HEK293 (cell line): Measurements from ENCODE around the gene ARHGAP33.

ENCODE experiments used
- CTCF ChIA-PET: fragments of 350-600 bp; formaldehyde crosslinking; extraction: SDS; loops from one replicate; lab custom pipeline; 2021; ENCODE audit warnings: antibody characterized with exemption; lab: Yijun Ruan, JAX
- POLR2A ChIA-PET: fragments of 300-600 bp; formaldehyde crosslinking; extraction: SDS; loops from one replicate; lab custom pipeline; 2020; ENCODE audit warnings: antibody characterized with exemption, inconsistent platforms; lab: Yijun Ruan, JAX
- H3K27ac ChIP-seq: fragments of 200-500 bp; sonication (Bioruptor generic); 2 replicates; pipeline ENCODE4 v1.5.1; 2014; ENCODE audit warnings: low read depth, low read length, control low read depth, inconsistent platforms; ENCODE audit errors: extremely low read depth
- H3K36me3 ChIP-seq, 2 experiments: fragments of 200-500 bp in 1 of 2; sonication (Bioruptor generic) in 1 of 2; 1 replicate in 1 of 2; 2 replicates in 1 of 2; pipeline ENCODE4 v1.5.1; 2014 to 2017; ENCODE audit warnings: inconsistent platforms in 2 of 2, low read length in 2 of 2; ENCODE audit not compliant: control insufficient read depth in 2 of 2, insufficient read depth in 1 of 2
- H3K4me1 ChIP-seq: fragments of 200-500 bp; sonication (Bioruptor generic); 2 replicates; pipeline ENCODE4 v1.5.1; 2014; ENCODE audit warnings: mild to moderate bottlenecking, low read length, inconsistent platforms; ENCODE audit not compliant: control insufficient read depth, insufficient read depth
- H3K4me3 ChIP-seq: 2 replicates; pipeline ENCODE4 v1.5.1; 2011; ENCODE audit warnings: low read depth, mild to moderate bottlenecking, control low read depth, low read length, moderate library complexity
- H3K9me3 ChIP-seq: fragments of 200-500 bp; sonication (Bioruptor generic); 2 replicates; pipeline ENCODE4 v1.5.1; 2014; ENCODE audit warnings: low read depth, low read length, inconsistent platforms; ENCODE audit not compliant: control insufficient read depth, insufficient read depth
- SCRT1 ChIP-seq: fragments of 450-650 bp; formaldehyde crosslinking; IDR thresholded peaks from 2 replicates; pipeline ENCODE4 v1.5.1; 2016; ENCODE audit warnings: missing biosample characterization, missing genetic modification characterization, borderline replicate concordance
- SCRT2 ChIP-seq: fragments of 450-650 bp; formaldehyde crosslinking; IDR thresholded peaks from 2 replicates; pipeline ENCODE4 v1.5.1; 2016; ENCODE audit warnings: missing biosample characterization, missing genetic modification characterization
- ZBTB8A ChIP-seq: fragments of 450-650 bp; formaldehyde crosslinking; IDR thresholded peaks from 2 replicates; pipeline ENCODE4 v1.5.1; 2016; ENCODE audit warnings: missing biosample characterization, missing genetic modification characterization
- ZFP69B ChIP-seq: fragments of 450-650 bp; formaldehyde crosslinking; IDR thresholded peaks from 2 replicates; pipeline ENCODE4 v1.5.1; 2016; ENCODE audit warnings: missing biosample characterization, missing genetic modification characterization
- ZNF133 ChIP-seq: fragments of 450-650 bp; formaldehyde crosslinking; IDR thresholded peaks from 2 replicates; pipeline ENCODE4 v1.5.1; 2016; ENCODE audit warnings: missing biosample characterization, missing genetic modification characterization
- ZNF280C ChIP-seq: fragments of 450-650 bp; formaldehyde crosslinking; IDR thresholded peaks from 2 replicates; pipeline ENCODE4 v1.5.1; 2016; ENCODE audit warnings: missing biosample characterization, missing genetic modification characterization
- ZNF544 ChIP-seq: fragments of 450-650 bp; formaldehyde crosslinking; IDR thresholded peaks from 2 replicates; pipeline ENCODE4 v1.5.0; 2017; ENCODE audit warnings: missing biosample characterization, missing genetic modification characterization
- ZNF600 ChIP-seq: fragments of 450-650 bp; formaldehyde crosslinking; IDR thresholded peaks from 2 replicates; pipeline ENCODE4 v1.5.1; 2016; ENCODE audit warnings: missing biosample characterization, missing genetic modification characterization
- ZNF830 ChIP-seq: fragments of 450-650 bp; IDR thresholded peaks from 2 replicates; pipeline ENCODE4 v1.5.0; 2018; ENCODE audit warnings: missing biosample characterization, missing genetic modification characterization, low read depth, mild to moderate bottlenecking, moderate library complexity
- TF ChIP-seq, protein P1 (sequence below): fragments of 450-650 bp; formaldehyde crosslinking; IDR thresholded peaks from 2 replicates; pipeline ENCODE4 v1.5.1; 2016; ENCODE audit warnings: missing biosample characterization, missing genetic modification characterization
- TF ChIP-seq, protein P2 (sequence below): fragments of 450-650 bp; formaldehyde crosslinking; IDR thresholded peaks from 2 replicates; pipeline ENCODE4 v1.5.0; 2017; ENCODE audit warnings: missing biosample characterization, missing genetic modification characterization, borderline replicate concordance
- TF ChIP-seq, protein P3 (sequence below): fragments of 450-650 bp; formaldehyde crosslinking; IDR thresholded peaks from 2 replicates; pipeline ENCODE4 v1.5.1; 2016; ENCODE audit warnings: missing biosample characterization, missing genetic modification characterization

ARHGAP33 gene

DNA sequence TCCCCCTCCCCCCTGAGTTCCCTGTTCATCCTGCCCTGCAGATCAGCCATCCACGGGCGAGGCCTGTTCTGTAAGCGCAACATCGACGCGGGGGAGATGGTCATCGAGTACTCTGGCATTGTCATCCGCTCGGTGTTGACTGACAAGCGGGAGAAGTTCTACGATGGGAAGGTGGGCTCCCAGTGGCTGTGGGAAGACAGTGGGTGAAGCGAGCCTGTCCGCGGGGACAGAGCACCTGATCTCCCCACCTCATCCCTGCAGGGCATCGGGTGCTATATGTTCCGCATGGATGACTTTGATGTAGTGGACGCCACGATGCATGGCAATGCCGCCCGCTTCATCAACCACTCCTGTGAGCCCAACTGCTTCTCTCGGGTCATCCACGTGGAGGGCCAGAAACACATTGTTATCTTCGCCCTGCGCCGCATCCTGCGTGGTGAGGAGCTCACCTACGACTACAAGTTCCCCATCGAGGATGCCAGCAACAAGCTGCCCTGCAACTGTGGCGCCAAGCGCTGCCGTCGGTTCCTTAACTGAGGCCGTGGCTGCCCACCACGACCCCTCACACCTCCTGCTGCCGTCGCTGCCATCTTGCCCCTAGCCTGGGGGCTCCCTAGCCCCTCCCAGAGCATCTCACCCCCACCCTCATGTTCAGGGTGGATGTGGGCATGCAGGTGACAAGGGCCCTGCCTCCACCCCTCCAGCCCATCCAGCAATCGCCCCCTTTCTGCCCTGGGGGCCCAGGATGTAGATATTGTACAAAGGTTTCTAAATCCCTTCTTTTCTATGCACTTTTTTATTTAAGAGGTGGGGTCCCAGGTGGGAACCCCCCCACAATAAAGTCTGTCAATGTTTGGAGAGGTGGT is 37.1 kb upstream of the ARHGAP33 start (continued):
- TF ChIP-seq, protein P1, sequence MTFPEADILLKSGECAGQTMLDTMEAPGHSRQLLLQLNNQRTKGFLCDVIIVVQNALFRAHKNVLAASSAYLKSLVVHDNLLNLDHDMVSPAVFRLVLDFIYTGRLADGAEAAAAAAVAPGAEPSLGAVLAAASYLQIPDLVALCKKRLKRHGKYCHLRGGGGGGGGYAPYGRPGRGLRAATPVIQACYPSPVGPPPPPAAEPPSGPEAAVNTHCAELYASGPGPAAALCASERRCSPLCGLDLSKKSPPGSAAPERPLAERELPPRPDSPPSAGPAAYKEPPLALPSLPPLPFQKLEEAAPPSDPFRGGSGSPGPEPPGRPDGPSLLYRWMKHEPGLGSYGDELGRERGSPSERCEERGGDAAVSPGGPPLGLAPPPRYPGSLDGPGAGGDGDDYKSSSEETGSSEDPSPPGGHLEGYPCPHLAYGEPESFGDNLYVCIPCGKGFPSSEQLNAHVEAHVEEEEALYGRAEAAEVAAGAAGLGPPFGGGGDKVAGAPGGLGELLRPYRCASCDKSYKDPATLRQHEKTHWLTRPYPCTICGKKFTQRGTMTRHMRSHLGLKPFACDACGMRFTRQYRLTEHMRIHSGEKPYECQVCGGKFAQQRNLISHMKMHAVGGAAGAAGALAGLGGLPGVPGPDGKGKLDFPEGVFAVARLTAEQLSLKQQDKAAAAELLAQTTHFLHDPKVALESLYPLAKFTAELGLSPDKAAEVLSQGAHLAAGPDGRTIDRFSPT (tag by site-specific recombination), result peak; percentile 46; the same call in 1 of the 2 replicates
- TF ChIP-seq ZNF133 (tag by site-specific recombination) (no peak), ZFP69B (tag by site-specific recombination) (no peak), ZNF544 (no peak)
- TF ChIP-seq, all 188 proteins: peak for 3

DNA sequence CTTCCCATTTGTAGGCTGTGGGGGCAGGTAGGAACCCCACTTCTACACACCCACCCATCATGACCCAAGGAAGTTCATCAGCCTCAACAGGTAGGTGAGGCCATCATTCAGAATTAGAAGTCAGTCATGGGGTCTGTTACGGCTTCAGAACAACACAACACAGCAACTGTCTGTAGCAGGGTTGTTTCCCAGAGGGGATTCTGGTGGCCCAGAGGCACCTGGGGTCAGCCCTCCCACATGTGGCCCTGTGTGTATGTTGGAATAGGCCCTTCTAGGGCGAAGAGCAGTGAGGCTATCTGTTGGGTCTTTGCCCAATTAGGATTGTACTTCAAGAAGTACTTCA is 36.5 kb upstream of the ARHGAP33 start:
- POLR2A ChIA-PET, result interaction anchor here (1.0 to 7.7 kb wide), 3 partner anchors 9 to 37 kb away, joined by 3 to 204 read pairs (median 22); partner anchors contain the start of gene LIN37
- no peak overlapping the region for H3K4me3 ChIP-seq
- CTCF ChIA-PET, result no interaction called here
- peaks cover 66 to 75% of the 10 kb centered on the region in 2 experiments for H3K36me3 ChIP-seq
- H3K9me3 ChIP-seq, result no peaks in the 10 kb centered on the region
- TF ChIP-seq ZNF830 (tag by site-specific recombination) (no peak), ZNF280C (no peak), ZBTB8A (tag by site-specific recombination) (peak; percentile 56), SCRT2 (tag by site-specific recombination) (peak; percentile 98), ZNF600 (peak; percentile 94), SCRT1 (tag by site-specific recombination) (peak; percentile 92; the same call in 1 of the 2 replicates)
- TF ChIP-seq, protein P2, sequence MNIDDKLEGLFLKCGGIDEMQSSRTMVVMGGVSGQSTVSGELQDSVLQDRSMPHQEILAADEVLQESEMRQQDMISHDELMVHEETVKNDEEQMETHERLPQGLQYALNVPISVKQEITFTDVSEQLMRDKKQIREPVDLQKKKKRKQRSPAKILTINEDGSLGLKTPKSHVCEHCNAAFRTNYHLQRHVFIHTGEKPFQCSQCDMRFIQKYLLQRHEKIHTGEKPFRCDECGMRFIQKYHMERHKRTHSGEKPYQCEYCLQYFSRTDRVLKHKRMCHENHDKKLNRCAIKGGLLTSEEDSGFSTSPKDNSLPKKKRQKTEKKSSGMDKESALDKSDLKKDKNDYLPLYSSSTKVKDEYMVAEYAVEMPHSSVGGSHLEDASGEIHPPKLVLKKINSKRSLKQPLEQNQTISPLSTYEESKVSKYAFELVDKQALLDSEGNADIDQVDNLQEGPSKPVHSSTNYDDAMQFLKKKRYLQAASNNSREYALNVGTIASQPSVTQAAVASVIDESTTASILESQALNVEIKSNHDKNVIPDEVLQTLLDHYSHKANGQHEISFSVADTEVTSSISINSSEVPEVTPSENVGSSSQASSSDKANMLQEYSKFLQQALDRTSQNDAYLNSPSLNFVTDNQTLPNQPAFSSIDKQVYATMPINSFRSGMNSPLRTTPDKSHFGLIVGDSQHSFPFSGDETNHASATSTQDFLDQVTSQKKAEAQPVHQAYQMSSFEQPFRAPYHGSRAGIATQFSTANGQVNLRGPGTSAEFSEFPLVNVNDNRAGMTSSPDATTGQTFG (tag by site-specific recombination), result no peak
- TF ChIP-seq, protein P3, sequence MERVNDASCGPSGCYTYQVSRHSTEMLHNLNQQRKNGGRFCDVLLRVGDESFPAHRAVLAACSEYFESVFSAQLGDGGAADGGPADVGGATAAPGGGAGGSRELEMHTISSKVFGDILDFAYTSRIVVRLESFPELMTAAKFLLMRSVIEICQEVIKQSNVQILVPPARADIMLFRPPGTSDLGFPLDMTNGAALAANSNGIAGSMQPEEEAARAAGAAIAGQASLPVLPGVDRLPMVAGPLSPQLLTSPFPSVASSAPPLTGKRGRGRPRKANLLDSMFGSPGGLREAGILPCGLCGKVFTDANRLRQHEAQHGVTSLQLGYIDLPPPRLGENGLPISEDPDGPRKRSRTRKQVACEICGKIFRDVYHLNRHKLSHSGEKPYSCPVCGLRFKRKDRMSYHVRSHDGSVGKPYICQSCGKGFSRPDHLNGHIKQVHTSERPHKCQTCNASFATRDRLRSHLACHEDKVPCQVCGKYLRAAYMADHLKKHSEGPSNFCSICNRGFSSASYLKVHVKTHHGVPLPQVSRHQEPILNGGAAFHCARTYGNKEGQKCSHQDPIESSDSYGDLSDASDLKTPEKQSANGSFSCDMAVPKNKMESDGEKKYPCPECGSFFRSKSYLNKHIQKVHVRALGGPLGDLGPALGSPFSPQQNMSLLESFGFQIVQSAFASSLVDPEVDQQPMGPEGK, result 0 out of 2 replicates have a peak, but pooled peaks have one; percentile 20
- H3K4me1 ChIP-seq, result peaks cover 12% of the 10 kb centered on the region
- peak overlapping the region; percentile 50; the same call in 1 of the 2 replicates for H3K27ac ChIP-seq
